ENCODE results near the gene LEMD2. TPM values are rescaled to one million over a fixed set of nuclear protein-coding genes. Genes with fewer than 3 reads are reported as not detected.

Gene LEMD2
- total RNA-seq (10 to 100 TPM; 44.6 to 76.6 (median 59.7) TPM), polyA plus RNA-seq (100 to 1,000 TPM in 2 of 3 donors, 10 to 100 TPM in 1; 32.4 to 121 (median 104) TPM)
- long read RNA-seq, donor 1, transcript LEMD2-201 (9 exons, 2,958 nt): major isoform, 16 of 17 reads
- long read RNA-seq, donor 1, partial matches to known transcripts: 0 of 17 reads
- long read RNA-seq, donor 1, other reads (novel, unspliced or antisense): 0 of 17 reads
- long read RNA-seq, donor 2, partial matches to known transcripts: 0 of 5 reads
- long read RNA-seq, donor 2, other reads (novel, unspliced or antisense): 0 of 5 reads
- long read RNA-seq, donor 3, transcript LEMD2-201 (9 exons, 2,958 nt): major isoform, 5 of 5 reads
- long read RNA-seq, donor 3, partial matches to known transcripts: 0 of 5 reads
- long read RNA-seq, donor 3, other reads (novel, unspliced or antisense): 0 of 5 reads
- long read RNA-seq, donor 4, partial matches to known transcripts: 1 of 8 reads
- long read RNA-seq, donor 4, other reads (novel, unspliced or antisense): 6 of 8 reads
- long read RNA-seq, donor 5, transcript LEMD2-207 (8 exons, 1,306 nt): minor isoform, 5 of 346 reads
- long read RNA-seq, donor 5, transcript LEMD2-202 (9 exons, 2,323 nt): minor isoform, 9 of 346 reads
- long read RNA-seq, donor 5, transcript LEMD2-201 (9 exons, 2,958 nt): major isoform, 295 of 346 reads
- long read RNA-seq, donor 5, partial matches to known transcripts: 2 of 346 reads
- long read RNA-seq, donor 5, other reads (novel, unspliced or antisense): 35 of 346 reads
- long read RNA-seq, donor 6, partial matches to known transcripts: 1 of 5 reads
- long read RNA-seq, donor 6, other reads (novel, unspliced or antisense): 4 of 5 reads
- long read RNA-seq, donor 7, partial matches to known transcripts: 0 of 5 reads
- long read RNA-seq, donor 7, other reads (novel, unspliced or antisense): 0 of 5 reads
- long read RNA-seq, donor 8, transcript LEMD2-201 (9 exons, 2,958 nt): major isoform, 23 of 25 reads
- long read RNA-seq, donor 8, partial matches to known transcripts: 0 of 25 reads
- long read RNA-seq, donor 8, other reads (novel, unspliced or antisense): 0 of 25 reads
- long read RNA-seq, donor 9, transcript LEMD2-201 (9 exons, 2,958 nt): major isoform, 6 of 8 reads
- long read RNA-seq, donor 9, partial matches to known transcripts: 0 of 8 reads
- long read RNA-seq, donor 9, other reads (novel, unspliced or antisense): 0 of 8 reads
- long read RNA-seq, donor 10, transcript LEMD2-201 (9 exons, 2,958 nt): major isoform, 10 of 10 reads
- long read RNA-seq, donor 10, partial matches to known transcripts: 0 of 10 reads
- long read RNA-seq, donor 10, other reads (novel, unspliced or antisense): 0 of 10 reads

DNA sequence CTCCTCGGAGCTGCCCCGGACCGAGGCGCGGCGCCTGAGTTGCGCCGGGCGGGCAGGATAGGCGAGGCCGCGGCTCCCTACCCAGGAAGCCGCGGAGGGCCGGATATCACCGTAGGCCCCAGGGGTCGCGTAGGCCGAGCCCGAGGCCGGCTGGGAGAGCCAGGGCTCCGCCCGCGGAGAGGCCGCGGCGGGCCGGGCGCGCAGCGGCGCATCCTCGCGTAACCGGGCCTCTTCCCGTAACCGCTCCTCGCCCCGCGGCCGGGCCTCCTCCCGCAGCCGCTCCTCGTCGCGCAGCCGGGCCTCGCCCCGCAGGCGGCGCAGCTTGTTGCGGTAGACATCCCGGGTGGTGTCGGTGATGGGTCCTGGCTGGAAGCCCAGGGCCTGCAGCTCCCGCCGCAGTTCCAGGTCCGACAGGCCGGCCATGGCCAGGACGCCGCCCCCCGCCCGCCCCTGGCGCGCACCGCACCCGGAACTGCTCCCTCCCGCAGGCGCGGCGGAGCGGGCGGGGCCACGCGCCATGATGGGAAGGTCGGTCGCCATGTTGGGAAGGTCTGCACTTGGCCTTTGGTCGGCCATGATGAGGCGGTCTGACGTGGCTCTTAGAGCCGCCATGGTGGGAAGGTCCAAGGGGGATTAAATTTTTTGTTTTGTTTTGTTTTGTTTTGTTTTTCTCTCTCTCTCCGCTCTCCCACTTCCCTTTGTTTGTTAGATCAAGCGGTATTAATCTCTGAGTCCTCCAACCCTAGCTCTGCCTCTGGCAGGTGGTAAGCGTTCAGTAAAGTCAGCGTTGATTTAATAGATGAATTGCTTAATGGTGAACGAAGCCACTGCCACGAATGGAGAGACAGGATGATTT is at the start of gene LEMD2:
TSS of gene LEMD2 (minus strand) at position 437 of the 856 bp plus-strand sequence. CDS start at position 423, 14 bp downstream.
- no peaks in the 10 kb centered on the region for H3K9me3 ChIP-seq (replicated peaks in 1 of 3)
- 3 to 11% (median 6%) methylated on average over 23 to 86 of the region's 86 CpGs for WGBS, 4 donors
- TF ChIP-seq POLR2A (IDR thresholded peaks at IDR 0.05): peak; percentile 90 to 91
- TF ChIP-seq, protein P1, sequence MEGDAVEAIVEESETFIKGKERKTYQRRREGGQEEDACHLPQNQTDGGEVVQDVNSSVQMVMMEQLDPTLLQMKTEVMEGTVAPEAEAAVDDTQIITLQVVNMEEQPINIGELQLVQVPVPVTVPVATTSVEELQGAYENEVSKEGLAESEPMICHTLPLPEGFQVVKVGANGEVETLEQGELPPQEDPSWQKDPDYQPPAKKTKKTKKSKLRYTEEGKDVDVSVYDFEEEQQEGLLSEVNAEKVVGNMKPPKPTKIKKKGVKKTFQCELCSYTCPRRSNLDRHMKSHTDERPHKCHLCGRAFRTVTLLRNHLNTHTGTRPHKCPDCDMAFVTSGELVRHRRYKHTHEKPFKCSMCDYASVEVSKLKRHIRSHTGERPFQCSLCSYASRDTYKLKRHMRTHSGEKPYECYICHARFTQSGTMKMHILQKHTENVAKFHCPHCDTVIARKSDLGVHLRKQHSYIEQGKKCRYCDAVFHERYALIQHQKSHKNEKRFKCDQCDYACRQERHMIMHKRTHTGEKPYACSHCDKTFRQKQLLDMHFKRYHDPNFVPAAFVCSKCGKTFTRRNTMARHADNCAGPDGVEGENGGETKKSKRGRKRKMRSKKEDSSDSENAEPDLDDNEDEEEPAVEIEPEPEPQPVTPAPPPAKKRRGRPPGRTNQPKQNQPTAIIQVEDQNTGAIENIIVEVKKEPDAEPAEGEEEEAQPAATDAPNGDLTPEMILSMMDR (IDR thresholded peaks at IDR 0.05): peak in 1 of 6 experiments; percentile 7
- H3K36me3 ChIP-seq (replicated peaks in 1 of 2): peaks cover 0 to 12% of the 10 kb centered on the region in 2 donors
- DNase-seq: peak; percentile 91 to 97 (median 94)
- H3K4me3 ChIP-seq: peak within 1 kb of the TSS; percentile 34 to 80 (median 58)
- H3K27ac ChIP-seq: peak within 1 kb of the TSS; percentile 90 to 99 (median 96)
- intact Hi-C loops (cut with DNase I): no loop called here
- H3K27me3 ChIP-seq: no peaks in the 10 kb centered on the region
- H3K4me1 ChIP-seq (replicated peaks in 1 of 2): peaks cover 20 to 41% of the 10 kb centered on the region in 2 donors

DNA sequence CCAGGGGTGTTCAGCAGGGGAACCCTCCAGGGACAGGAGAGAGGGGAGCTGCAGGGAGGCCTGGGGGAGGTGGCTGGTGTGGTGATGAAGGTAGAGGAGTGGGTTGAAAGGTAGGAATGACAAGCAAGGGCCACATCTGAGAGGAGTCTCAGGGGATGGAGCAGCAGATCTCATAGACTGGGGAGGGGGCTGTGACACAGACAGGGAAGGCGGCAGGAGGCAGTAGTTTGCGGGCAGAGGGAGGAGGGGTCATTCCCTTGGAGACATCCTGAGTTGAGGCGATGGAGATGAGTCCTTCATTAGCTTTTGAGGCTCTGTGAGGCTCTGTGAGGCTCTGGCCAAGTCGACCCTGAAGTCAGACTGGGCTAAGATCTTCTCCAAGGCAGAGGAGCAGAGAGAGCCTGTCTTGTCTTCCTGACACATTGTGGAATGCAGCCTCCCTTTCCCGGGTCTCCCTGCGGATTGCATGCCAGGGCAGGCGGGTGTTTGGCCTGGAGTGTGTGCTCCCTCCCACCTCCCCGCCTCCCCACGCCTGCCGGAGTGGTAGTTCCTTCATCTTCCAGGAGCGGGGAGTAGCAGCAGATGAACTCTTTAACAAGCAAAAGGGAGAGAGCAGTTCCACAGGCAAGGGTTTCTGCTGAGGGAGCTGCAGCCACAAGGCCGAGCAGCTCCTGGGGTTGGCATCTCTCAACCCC is 49.2 kb upstream of the LEMD2 start:
- Histone ChIP-seq H3K27me3 (no peaks in the 10 kb centered on the region), H3K4me3 (no peak overlapping the region), H3K27ac (peak overlapping the region in 1 of 5 donors; percentile 56), H3K9me3 (replicated peaks in 1 of 3) (no peaks in the 10 kb centered on the region), H3K4me1 (replicated peaks in 1 of 2) (peaks cover 13 to 15% of the 10 kb centered on the region in 2 donors), H3K36me3 (replicated peaks in 1 of 2) (no peaks in the 10 kb centered on the region)
- TF ChIP-seq POLR2A (IDR thresholded peaks at IDR 0.05): no peak
- TF ChIP-seq, protein P1 (IDR thresholded peaks at IDR 0.05): no peak
- intact Hi-C loops (cut with DNase I): no loop called here
- 61 to 79% (median 73%) methylated on average over 4 to 12 of the region's 12 CpGs for WGBS, 4 donors
- DNase-seq: peak in 2 of 7 donors; percentile 25 to 29

DNA sequence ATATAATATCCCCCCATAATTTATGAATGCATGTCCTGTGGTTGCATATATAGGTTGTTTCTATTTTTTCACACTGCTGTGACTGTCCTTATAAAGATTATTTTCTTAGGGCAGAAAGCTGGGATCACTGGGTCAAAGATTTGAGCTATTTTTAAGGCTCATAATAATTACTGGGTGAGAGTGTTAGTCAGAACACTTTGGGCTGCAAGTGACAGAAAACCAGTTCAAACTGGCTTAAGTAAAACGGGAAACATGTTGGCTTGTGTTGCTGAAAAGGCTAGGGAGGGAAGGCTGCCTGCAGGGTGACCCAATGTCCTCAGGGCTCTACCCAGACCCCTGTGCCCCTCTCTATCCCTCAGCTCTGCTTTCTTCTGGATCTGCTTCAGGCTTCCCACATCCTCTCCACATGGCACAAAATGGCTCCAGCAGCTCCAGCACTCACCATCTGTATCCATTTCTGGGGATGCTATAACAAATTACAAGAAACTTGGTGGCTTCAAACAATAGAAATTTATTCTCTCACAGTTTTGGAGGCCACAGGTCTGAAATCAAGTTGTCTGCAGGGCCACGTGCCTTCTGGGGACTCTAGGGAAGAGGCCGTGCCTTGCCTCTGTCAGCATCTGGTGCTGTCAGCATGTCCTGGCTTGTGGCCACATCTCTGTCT is 48.0 kb upstream of the LEMD2 start:
- no peak for TF ChIP-seq POLR2A (IDR thresholded peaks at IDR 0.05)
- TF ChIP-seq, protein P1 (IDR thresholded peaks at IDR 0.05): no peak
- 82 to 91% (median 88%) methylated on average over 3 of the region's 3 CpGs for WGBS, 4 donors
- H3K4me3 ChIP-seq: no peak overlapping the region
- DNase-seq: no peak
- H3K36me3 ChIP-seq (replicated peaks in 1 of 2): no peaks in the 10 kb centered on the region
- H3K9me3 ChIP-seq (replicated peaks in 1 of 3): no peaks in the 10 kb centered on the region
- no peak overlapping the region for H3K27ac ChIP-seq
- no peaks in the 10 kb centered on the region for H3K27me3 ChIP-seq
- intact Hi-C loops (cut with DNase I): no loop called here
- peaks cover 13 to 15% of the 10 kb centered on the region in 2 donors for H3K4me1 ChIP-seq (replicated peaks in 1 of 2)
